ENCODE results near the gene AGBL1. TPM values are rescaled to one million over a fixed set of nuclear protein-coding genes. Genes with fewer than 3 reads are reported as not detected.

Gene AGBL1
- total and polyA plus RNA-seq, 2 donors (not counting 3 experiments of a cell fraction or from before 2014, with no cell fraction given), result not detected

DNA sequence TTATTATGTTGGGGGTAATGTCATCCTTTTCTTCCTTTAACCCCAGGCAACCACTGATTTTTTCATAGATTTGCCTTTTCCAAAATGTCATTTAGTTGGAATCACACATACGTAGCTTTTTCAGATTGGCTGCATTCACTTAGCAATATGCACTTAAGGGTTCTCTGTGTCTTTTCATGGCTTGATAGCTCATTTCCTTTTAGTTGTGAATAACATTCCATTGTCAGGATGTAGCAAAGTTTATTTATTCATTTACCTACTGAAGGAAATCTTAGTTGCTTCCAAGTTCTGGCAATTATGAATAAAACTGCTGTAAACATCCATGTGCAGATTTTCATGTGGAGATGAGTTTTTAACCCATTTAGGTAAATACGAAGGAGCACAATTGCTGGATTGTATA lies 125.4 kb downstream of the AGBL1 start:
- Histone ChIP-seq H3K4me1 (ENCODE audit: control insufficient read depth, extremely low read depth, insufficient read depth, low read length) (no peaks in the 10 kb centered on the region), H4K20me1 (replicated peaks; ENCODE audit: control insufficient read depth, extremely low read depth, insufficient read depth, low read length) (no peaks in the 10 kb centered on the region), H3K9me3 (replicated peaks; ENCODE audit: control insufficient read depth, insufficient read depth, low read length) (no peaks in the 10 kb centered on the region), H3K4me2 (ENCODE audit: insufficient read depth, low read length) (no peak overlapping the region), H3K9me1 (replicated peaks; ENCODE audit: control insufficient read depth, extremely low read depth, insufficient read depth, low read length) (no peaks in the 10 kb centered on the region), H3K27ac (ENCODE audit: insufficient read depth, low read depth, low read length) (no peak overlapping the region), H3K27me3 (ENCODE audit: control insufficient read depth in 2 of 2, insufficient read depth in 2 of 2, low read length in 2 of 2) (no peaks in the 10 kb centered on the region), H3K79me2 (ENCODE audit: control insufficient read depth, insufficient read depth, low read length) (no peaks in the 10 kb centered on the region), H3K36me3 (ENCODE audit: control insufficient read depth in 2 of 2, extremely low read depth in 1 of 2, insufficient read depth in 2 of 2, low read length in 2 of 2) (no peaks in the 10 kb centered on the region), H3K4me3 (replicated peaks in 1 of 3; ENCODE audit: insufficient read depth in 1 of 3, low read depth in 1 of 3, low read length in 3 of 3) (no peak overlapping the region), H2AFZ (ENCODE audit: low read depth, low read length) (no peak overlapping the region), H3K9ac (replicated peaks; ENCODE audit: extremely low read depth, insufficient read depth, low read length) (no peak overlapping the region)
- no TSS peak for BruUV-seq (replicated peaks)
- no peak for FAIRE-seq
- no peak for DNase-seq (ENCODE audit: low read depth, low spot score)
- dilution Hi-C loops (cut with MboI; ENCODE audit: extremely low pct_ligation_motif_present, low sequenced_read_pairs), result no loop called here
- intact Hi-C loops (cut with micrococcal nuclease), result no loop called here
- ChIA-PET CTCF (no interaction called here), POLR2A (no interaction called here)
- TF ChIP-seq POLR2A (IDR thresholded peaks at IDR 0.05; ENCODE audit: low read depth, low read length), result no peak
- no peak for TF ChIP-seq EZH2 (IDR thresholded peaks at IDR 0.05; ENCODE audit: borderline replicate concordance, low read depth, low read length, severe bottlenecking)
- no peak for TF ChIP-seq JUN (IDR thresholded peaks at IDR 0.05; ENCODE audit: borderline replicate concordance, insufficient read depth, insufficient read length, low read depth)
- no peak for TF ChIP-seq POLR2AphosphoS5 (IDR thresholded peaks at IDR 0.05; ENCODE audit: insufficient read depth, low read depth, low read length)

DNA sequence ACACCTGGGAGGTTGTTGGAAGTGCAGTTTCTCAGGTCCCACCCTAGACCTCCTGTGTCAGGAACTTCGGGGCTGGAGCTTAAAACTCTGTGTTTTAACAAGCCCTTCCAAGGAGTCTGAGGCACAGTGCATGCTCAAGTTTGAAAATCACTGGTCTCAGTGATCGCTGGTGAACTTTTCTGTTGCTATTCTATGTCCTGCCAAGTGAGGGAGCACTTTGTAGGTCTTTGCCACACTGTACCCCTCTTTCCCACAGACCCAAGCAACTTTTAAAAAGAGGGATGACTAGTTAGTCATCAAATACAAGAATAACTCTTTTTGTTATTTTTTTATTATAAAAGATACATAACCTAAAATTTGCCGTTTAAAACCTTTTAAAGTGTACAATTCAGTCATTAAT lies 133.7 kb downstream of the AGBL1 start:
- peaks cover 3% of the 10 kb centered on the region for H3K9me3 ChIP-seq (replicated peaks; ENCODE audit: control insufficient read depth, insufficient read depth, low read length)
- TF ChIP-seq MYC (IDR thresholded peaks at IDR 0.05; ENCODE audit: low read depth, low read length), result no peak
- no peak for TF ChIP-seq POLR2A (IDR thresholded peaks at IDR 0.05; ENCODE audit: low read depth, low read length)
- TF ChIP-seq, protein P1, sequence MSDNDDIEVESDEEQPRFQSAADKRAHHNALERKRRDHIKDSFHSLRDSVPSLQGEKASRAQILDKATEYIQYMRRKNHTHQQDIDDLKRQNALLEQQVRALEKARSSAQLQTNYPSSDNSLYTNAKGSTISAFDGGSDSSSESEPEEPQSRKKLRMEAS (IDR thresholded peaks at IDR 0.05; ENCODE audit: insufficient read depth, insufficient read length), result no peak
- TF ChIP-seq, protein P2, sequence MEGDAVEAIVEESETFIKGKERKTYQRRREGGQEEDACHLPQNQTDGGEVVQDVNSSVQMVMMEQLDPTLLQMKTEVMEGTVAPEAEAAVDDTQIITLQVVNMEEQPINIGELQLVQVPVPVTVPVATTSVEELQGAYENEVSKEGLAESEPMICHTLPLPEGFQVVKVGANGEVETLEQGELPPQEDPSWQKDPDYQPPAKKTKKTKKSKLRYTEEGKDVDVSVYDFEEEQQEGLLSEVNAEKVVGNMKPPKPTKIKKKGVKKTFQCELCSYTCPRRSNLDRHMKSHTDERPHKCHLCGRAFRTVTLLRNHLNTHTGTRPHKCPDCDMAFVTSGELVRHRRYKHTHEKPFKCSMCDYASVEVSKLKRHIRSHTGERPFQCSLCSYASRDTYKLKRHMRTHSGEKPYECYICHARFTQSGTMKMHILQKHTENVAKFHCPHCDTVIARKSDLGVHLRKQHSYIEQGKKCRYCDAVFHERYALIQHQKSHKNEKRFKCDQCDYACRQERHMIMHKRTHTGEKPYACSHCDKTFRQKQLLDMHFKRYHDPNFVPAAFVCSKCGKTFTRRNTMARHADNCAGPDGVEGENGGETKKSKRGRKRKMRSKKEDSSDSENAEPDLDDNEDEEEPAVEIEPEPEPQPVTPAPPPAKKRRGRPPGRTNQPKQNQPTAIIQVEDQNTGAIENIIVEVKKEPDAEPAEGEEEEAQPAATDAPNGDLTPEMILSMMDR (IDR thresholded peaks at IDR 0.05; ENCODE audit: extremely low read depth in 1 of 2, insufficient read depth in 1 of 2, low read depth in 1 of 2, low read length in 2 of 2), result no peak
- TF ChIP-seq POLR2AphosphoS5 (IDR thresholded peaks at IDR 0.05; ENCODE audit: insufficient read depth, low read depth, low read length), result no peak
- TF ChIP-seq JUN (IDR thresholded peaks at IDR 0.05; ENCODE audit: borderline replicate concordance, insufficient read depth, insufficient read length, low read depth), result no peak
- TF ChIP-seq FOS (IDR thresholded peaks at IDR 0.05; ENCODE audit: borderline replicate concordance, insufficient read depth, low read length), result no peak
- no peak for TF ChIP-seq GATA2 (IDR thresholded peaks at IDR 0.05; ENCODE audit: insufficient read depth, insufficient read length, low read depth, low read length)
- no peak for TF ChIP-seq EZH2 (IDR thresholded peaks at IDR 0.05; ENCODE audit: borderline replicate concordance, low read depth, low read length, severe bottlenecking)
- CTCF ChIA-PET, result no interaction called here
- DNase-seq (ENCODE audit: low read depth, low spot score), result no peak
- FAIRE-seq, result no peak
- POLR2A ChIA-PET, result no interaction called here
- H3K4me3 ChIP-seq (replicated peaks in 1 of 3; ENCODE audit: insufficient read depth in 1 of 3, low read depth in 1 of 3, low read length in 3 of 3), result no peak overlapping the region
- no peaks in the 10 kb centered on the region for H3K4me1 ChIP-seq (ENCODE audit: control insufficient read depth, extremely low read depth, insufficient read depth, low read length)
- H3K4me2 ChIP-seq (ENCODE audit: insufficient read depth, low read length), result no peak overlapping the region
- no peaks in the 10 kb centered on the region for H3K36me3 ChIP-seq (ENCODE audit: control insufficient read depth in 2 of 2, extremely low read depth in 1 of 2, insufficient read depth in 2 of 2, low read length in 2 of 2)
- H3K27me3 ChIP-seq (ENCODE audit: control insufficient read depth in 2 of 2, insufficient read depth in 2 of 2, low read length in 2 of 2), result no peaks in the 10 kb centered on the region
- no peaks in the 10 kb centered on the region for H3K79me2 ChIP-seq (ENCODE audit: control insufficient read depth, insufficient read depth, low read length)
- no peak overlapping the region for H3K9ac ChIP-seq (replicated peaks; ENCODE audit: extremely low read depth, insufficient read depth, low read length)
- H2AFZ ChIP-seq (ENCODE audit: low read depth, low read length), result no peak overlapping the region
- no peaks in the 10 kb centered on the region for H3K9me1 ChIP-seq (replicated peaks; ENCODE audit: control insufficient read depth, extremely low read depth, insufficient read depth, low read length)
- no TSS peak for BruUV-seq (replicated peaks)
- dilution Hi-C loops (cut with MboI; ENCODE audit: extremely low pct_ligation_motif_present, low sequenced_read_pairs) (no loop called here), intact Hi-C loops (cut with micrococcal nuclease) (no loop called here)
- H3K27ac ChIP-seq (ENCODE audit: insufficient read depth, low read depth, low read length), result no peak overlapping the region
- no peaks in the 10 kb centered on the region for H4K20me1 ChIP-seq (replicated peaks; ENCODE audit: control insufficient read depth, extremely low read depth, insufficient read depth, low read length)

All from endothelial cell of umbilical vein (primary cell).